Body of pancreas (tissue), 4 donors: ENCODE measurements around the gene PRXL2A.

ENCODE experiments used
- POLR2A ChIP-seq, 3 donors: fragments of 450-650 bp; IDR thresholded peaks; one replicate each; pipeline ENCODE4 v1.6.1; 2016; ENCODE audit warnings: antibody characterized with exemption in 3 of 3, mild to moderate bottlenecking in 2 of 3
- TF ChIP-seq, protein P1 (sequence below), 7 experiments: fragments of 450-650 bp in 4 of 7; fragments of 200-600 bp in 3 of 7; sonication (generic) in 3 of 7; IDR thresholded peaks; one replicate each; pipeline ENCODE4 v1.5.1; 2016 to 2019; ENCODE audit warnings: antibody characterized with exemption in 7 of 7

DNA sequence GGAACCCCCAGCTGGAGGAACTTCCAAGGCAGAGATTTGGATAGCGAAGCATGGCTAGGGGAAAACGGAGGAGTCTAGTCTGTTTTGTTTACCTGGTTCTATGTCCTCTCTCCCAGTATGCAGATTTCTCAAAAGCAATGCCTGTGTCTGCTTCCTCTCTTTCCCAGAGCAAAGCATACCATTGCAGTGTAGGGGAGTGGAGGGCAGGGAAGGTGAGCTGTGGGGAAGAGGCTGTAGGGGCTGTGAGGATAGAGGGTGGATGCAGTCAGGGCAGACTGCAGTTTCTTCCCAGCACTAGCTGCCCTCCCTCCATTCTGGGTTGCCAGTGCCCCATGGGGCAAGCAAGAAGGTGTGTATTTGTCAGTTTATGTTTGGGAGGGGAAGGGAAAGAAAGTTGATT is 28.9 kb downstream of the PRXL2A start:
- TF ChIP-seq, protein P1, sequence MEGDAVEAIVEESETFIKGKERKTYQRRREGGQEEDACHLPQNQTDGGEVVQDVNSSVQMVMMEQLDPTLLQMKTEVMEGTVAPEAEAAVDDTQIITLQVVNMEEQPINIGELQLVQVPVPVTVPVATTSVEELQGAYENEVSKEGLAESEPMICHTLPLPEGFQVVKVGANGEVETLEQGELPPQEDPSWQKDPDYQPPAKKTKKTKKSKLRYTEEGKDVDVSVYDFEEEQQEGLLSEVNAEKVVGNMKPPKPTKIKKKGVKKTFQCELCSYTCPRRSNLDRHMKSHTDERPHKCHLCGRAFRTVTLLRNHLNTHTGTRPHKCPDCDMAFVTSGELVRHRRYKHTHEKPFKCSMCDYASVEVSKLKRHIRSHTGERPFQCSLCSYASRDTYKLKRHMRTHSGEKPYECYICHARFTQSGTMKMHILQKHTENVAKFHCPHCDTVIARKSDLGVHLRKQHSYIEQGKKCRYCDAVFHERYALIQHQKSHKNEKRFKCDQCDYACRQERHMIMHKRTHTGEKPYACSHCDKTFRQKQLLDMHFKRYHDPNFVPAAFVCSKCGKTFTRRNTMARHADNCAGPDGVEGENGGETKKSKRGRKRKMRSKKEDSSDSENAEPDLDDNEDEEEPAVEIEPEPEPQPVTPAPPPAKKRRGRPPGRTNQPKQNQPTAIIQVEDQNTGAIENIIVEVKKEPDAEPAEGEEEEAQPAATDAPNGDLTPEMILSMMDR (IDR thresholded peaks at IDR 0.05): no peak
- no peak for TF ChIP-seq POLR2A (IDR thresholded peaks at IDR 0.05)
